WERI-Rb-1 (cell line): ENCODE data around the gene CGB1.
A peak's percentile ranks its signal among the peaks of the same experiment; 100 is the strongest.

Experiments used
- DNase-seq: peaks from one replicate; pipeline ENCODE4 v3.0.0-alpha.2; 2020
- H3K27ac ChIP-seq: fragments of 250-450 bp; sonication (Bioruptor Pico); 2 replicates; pipeline ENCODE4 v1.5.1; 2020; ENCODE audit warnings: mild to moderate bottlenecking, moderate library complexity
- H3K27me3 ChIP-seq: fragments of 250-450 bp; sonication (Bioruptor Pico); 2 replicates; pipeline ENCODE4 v1.5.1; 2021; ENCODE audit warnings: mild to moderate bottlenecking, low read depth, moderate library complexity; ENCODE audit not compliant: insufficient read depth, severe bottlenecking
- H3K36me3 ChIP-seq: fragments of 250-450 bp; sonication (Bioruptor Pico); 2 replicates; pipeline ENCODE4 v1.5.1; 2020; ENCODE audit warnings: mild to moderate bottlenecking, moderate library complexity
- H3K4me3 ChIP-seq: 2 replicates; pipeline ENCODE4 v1.5.1; 2011; ENCODE audit warnings: low read depth, mild to moderate bottlenecking, control low read depth, low read length
- H3K9me3 ChIP-seq: fragments of 250-450 bp; sonication (Bioruptor Pico); 2 replicates; pipeline ENCODE4 v1.5.1; 2021; ENCODE audit warnings: mild to moderate bottlenecking, moderate library complexity; ENCODE audit not compliant: severe bottlenecking
- TF ChIP-seq, protein P1 (sequence below): IDR thresholded peaks from 2 replicates; pipeline ENCODE4 v1.5.1; 2011; ENCODE audit warnings: low read depth, mild to moderate bottlenecking, control low read depth, inconsistent platforms, low read length

The CGB1 gene

DNA sequence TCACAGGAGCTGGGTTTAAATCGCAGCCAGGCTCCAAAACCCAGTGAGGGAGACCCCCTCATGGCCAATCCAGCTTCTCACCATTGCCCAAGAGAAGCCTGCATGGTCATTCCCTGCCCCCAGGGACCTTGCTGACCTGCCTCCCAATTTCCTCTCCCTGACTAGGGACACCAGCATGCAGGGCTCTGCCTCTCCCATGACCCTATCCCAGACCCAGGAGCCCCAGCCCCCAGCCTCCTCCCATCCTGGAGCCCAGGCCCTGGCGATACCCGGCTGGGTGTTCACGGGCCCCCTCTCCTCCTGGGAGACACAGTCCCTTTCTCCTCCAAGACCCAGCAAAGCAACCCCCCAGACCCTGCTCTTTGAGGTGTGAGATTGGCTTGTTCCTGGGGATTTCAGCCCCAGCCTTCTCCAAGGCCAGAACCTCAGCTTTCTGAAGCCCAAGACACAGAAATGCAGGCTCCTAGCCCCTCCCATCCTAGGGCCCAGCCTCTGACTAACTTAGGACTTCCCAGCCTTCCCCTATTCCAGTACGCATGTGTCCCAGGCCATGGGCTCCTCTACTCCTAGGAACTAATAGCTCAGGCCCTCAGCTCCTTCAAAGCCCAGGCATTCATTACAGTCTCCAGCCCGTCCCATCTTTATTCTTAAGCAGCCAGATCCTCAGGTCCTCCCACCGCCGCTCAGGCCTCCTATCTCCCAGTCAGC lies 44.7 kb downstream of the CGB1 start:
- DNase-seq, result peak; percentile 47
- H3K27me3 ChIP-seq, result no peaks in the 10 kb centered on the region
- H3K4me3 ChIP-seq, result peak overlapping the region; percentile 77
- H3K9me3 ChIP-seq, result no peaks in the 10 kb centered on the region
- TF ChIP-seq, protein P1, sequence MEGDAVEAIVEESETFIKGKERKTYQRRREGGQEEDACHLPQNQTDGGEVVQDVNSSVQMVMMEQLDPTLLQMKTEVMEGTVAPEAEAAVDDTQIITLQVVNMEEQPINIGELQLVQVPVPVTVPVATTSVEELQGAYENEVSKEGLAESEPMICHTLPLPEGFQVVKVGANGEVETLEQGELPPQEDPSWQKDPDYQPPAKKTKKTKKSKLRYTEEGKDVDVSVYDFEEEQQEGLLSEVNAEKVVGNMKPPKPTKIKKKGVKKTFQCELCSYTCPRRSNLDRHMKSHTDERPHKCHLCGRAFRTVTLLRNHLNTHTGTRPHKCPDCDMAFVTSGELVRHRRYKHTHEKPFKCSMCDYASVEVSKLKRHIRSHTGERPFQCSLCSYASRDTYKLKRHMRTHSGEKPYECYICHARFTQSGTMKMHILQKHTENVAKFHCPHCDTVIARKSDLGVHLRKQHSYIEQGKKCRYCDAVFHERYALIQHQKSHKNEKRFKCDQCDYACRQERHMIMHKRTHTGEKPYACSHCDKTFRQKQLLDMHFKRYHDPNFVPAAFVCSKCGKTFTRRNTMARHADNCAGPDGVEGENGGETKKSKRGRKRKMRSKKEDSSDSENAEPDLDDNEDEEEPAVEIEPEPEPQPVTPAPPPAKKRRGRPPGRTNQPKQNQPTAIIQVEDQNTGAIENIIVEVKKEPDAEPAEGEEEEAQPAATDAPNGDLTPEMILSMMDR, result no peak
- H3K36me3 ChIP-seq, result peaks cover 20% of the 10 kb centered on the region
- H3K27ac ChIP-seq, result peak overlapping the region; percentile 83

GRCh38 chr19:48991011-48991609 lies 45.6 kb downstream of the CGB1 start:
- H3K27ac ChIP-seq, result peak overlapping the region; percentile 83; the same call in 1 of the 2 replicates
- no peak for DNase-seq
- no peak overlapping the region for H3K4me3 ChIP-seq
- TF ChIP-seq, protein P1, result no peak
- H3K36me3 ChIP-seq, result peaks cover 20% of the 10 kb centered on the region
- H3K9me3 ChIP-seq, result no peaks in the 10 kb centered on the region
- no peaks in the 10 kb centered on the region for H3K27me3 ChIP-seq

DNA sequence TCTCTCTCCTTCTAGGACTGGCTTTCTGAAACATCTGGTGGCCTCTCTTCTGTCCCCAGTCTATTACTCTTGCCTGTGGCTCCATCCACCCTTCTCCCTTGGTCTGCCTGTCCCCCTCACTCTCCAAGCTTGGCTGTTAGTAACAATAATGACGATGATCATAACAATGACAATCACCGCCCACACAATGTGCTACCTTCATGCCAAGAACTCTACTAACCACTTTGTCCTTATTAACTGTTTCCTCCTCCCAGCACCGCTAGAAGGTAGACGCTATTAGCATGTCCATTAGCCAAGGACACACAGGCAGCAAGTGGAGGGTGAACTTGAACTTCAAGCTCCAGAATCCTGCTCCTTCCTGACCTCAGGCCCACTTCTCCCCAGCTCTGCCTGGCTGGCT lies 46.3 kb downstream of the CGB1 start:
- Histone ChIP-seq H3K27ac (peak overlapping the region; percentile 48), H3K36me3 (peaks cover 23% of the 10 kb centered on the region), H3K27me3 (no peaks in the 10 kb centered on the region), H3K9me3 (no peaks in the 10 kb centered on the region), H3K4me3 (no peak overlapping the region)
- TF ChIP-seq, protein P1, result no peak
- DNase-seq, result no peak

GRCh38 chr19:48989701-48990291 lies 46.9 kb downstream of the CGB1 start:
- no peaks in the 10 kb centered on the region for H3K9me3 ChIP-seq
- H3K27me3 ChIP-seq, result no peaks in the 10 kb centered on the region
- H3K27ac ChIP-seq, result peak overlapping the region; percentile 48
- TF ChIP-seq, protein P1, result no peak
- peak; percentile 45 for DNase-seq
- peaks cover 29% of the 10 kb centered on the region for H3K36me3 ChIP-seq
- no peak overlapping the region for H3K4me3 ChIP-seq

DNA sequence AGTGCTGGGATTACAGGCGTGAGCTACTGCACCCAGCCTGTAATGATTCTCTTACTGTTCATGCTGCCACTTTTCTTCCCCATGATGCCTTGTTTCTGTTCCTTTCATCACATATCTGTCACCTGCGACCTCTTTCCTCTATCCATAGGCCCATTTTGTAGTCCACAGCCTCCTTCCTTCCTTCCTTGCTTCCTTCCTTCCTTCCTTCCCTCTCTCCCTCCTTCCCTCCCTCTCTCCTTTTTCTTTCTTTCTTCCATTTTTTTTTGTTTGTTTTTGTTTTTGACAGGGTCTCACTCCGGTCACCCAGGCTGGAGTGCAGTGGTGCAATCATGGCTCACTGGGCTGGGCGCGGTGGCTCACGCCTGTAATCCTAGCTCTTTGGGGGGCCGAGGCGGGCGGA lies 47.8 kb downstream of the CGB1 start:
- Histone ChIP-seq H3K36me3 (peaks cover 37% of the 10 kb centered on the region), H3K27ac (no peak overlapping the region; the same call in 1 of the 2 replicates)
- TF ChIP-seq, protein P1, result no peak

More for the DNA sequence above, 47.8 kb downstream of the CGB1 start:
- no peak for DNase-seq
- no peaks in the 10 kb centered on the region for H3K9me3 ChIP-seq
- H3K27me3 ChIP-seq, result no peaks in the 10 kb centered on the region
- H3K4me3 ChIP-seq, result no peak overlapping the region
